Heart left ventricle (tissue), 16 donors: ENCODE results near the gene HELB. TPM values are rescaled to one million over a fixed set of nuclear protein-coding genes. Genes with fewer than 3 reads are reported as not detected.

Experiments
- ATAC-seq, 4 donors: fragments of 200-7000 bp; cut with Tn5 transposase; one replicate each; pipeline ENCODE4 v1.9.1; 2020 to 2022; ENCODE audit warnings: moderate library complexity in 4 of 4, mild to moderate bottlenecking in 3 of 4, moderate number of reproducible peaks in 1 of 4
- DNase-seq, 5 donors: peaks; one replicate each; pipeline ENCODE4 v3.0.0-alpha.2; 2020
- H3K27ac ChIP-seq, 12 donors: fragments of 200-600 bp; sonication (generic) in 4 of 12; one replicate each; pipeline versions ENCODE4 v1.5.0 to v1.8.0; 2016 to 2022; ENCODE audit warnings: mild to moderate bottlenecking in 2 of 12
- H3K27me3 ChIP-seq, 9 donors: fragments of 200-600 bp; sonication (generic) in 2 of 9; one replicate each; pipeline versions ENCODE4 v1.5.1 to v1.8.0; 2016 to 2022; ENCODE audit warnings: mild to moderate bottlenecking in 3 of 9
- H3K36me3 ChIP-seq, 9 donors: fragments of 200-600 bp; sonication (generic) in 2 of 9; one replicate each; pipeline versions ENCODE4 v1.5.0 to v1.8.0; 2018 to 2022; ENCODE audit warnings: mild to moderate bottlenecking in 2 of 9
- H3K4me1 ChIP-seq, 12 donors: fragments of 200-600 bp; sonication (generic) in 4 of 12; one replicate each; pipeline versions ENCODE4 v1.5.0 to v1.8.0; 2016 to 2022; ENCODE audit warnings: mild to moderate bottlenecking in 3 of 12
- H3K4me3 ChIP-seq, 12 donors: fragments of 200-600 bp; sonication (generic) in 4 of 12; one replicate each; pipeline versions ENCODE4 v1.5.0 to v1.8.0; 2017 to 2022; ENCODE audit warnings: mild to moderate bottlenecking in 9 of 12, moderate library complexity in 4 of 12
- H3K9me3 ChIP-seq, 12 donors: fragments of 200-600 bp; sonication (generic) in 4 of 12; one replicate each; pipeline versions ENCODE4 v1.5.0 to v1.8.0; 2016 to 2022; ENCODE audit warnings: mild to moderate bottlenecking in 1 of 12
- CTCF ChIP-seq, 12 donors: fragments of 200-600 bp; sonication (generic) in 4 of 12; IDR thresholded peaks; one replicate each; pipeline versions ENCODE4 v1.5.0 to v1.8.0; 2018 to 2022; ENCODE audit warnings: antibody characterized with exemption in 12 of 12, mild to moderate bottlenecking in 5 of 12
- POLR2A ChIP-seq, 2 donors: fragments of 450-650 bp; IDR thresholded peaks; one replicate each; pipeline ENCODE4 v1.6.1; 2017; ENCODE audit warnings: antibody characterized with exemption in 2 of 2, mild to moderate bottlenecking in 2 of 2, moderate library complexity in 2 of 2
- WGBS, 4 donors: extraction: QIAGEN DNeasy Blood & Tissue Kit in 2 of 4; methylation state at CpG; one replicate each; pipeline versions ENCODE4 v1.1.5 to v1.1.7; 2013 to 2018; 5-methylcytosine and 5-hydroxymethylcytosine counted together
- intact Hi-C, 10 donors: fragments of 100-400 bp; cut with DNase I; formaldehyde crosslinking; loops; one replicate each; pipeline versions ENCODE4 v1.11.1 to v1.14.2; 2022
- long read RNA-seq, 3 donors: library from polyadenylated mRNA; unstranded; transcript quantifications; one replicate each; pipeline ENCODE4 v2.0.0, GENCODE V29; 2020 to 2021
- polyA plus RNA-seq, 2 donors: library from polyadenylated mRNA; stranded (reverse); fragments of 200-250 nt; gene quantifications; one replicate each; pipeline ENCODE4 v1.2.3, GENCODE V29; 2013
- total RNA-seq, 9 donors: library from RNA; depleted of rRNA in 2 of 9; stranded (reverse); fragments of >200 nt in 2 of 9; fragmentation: NEBNext Ultra II Directional in 3 of 9; extraction: Animal tissue kit (Norgen Biotek cat#: 25700) in 3 of 9; gene quantifications; one replicate each; pipeline versions ENCODE4 v1.1.0 to v1.2.4, GENCODE V29; 2016 to 2023
- donor health status: ischemic (EF 13 %, LVEDD 7.1; RV severe dilation, severe dysfunction).
- donor health status: healthy with polysubstance abuse.
- donor health status: DM: no; HTN: yes; CAD: no.
- donor health status: DM: no; HTN: no; CAD: no.
- donor health status: ischemic (EF 25% LVEDD 6.9; RV normal size, moderate dysfunction).
- donor health status: ischemic (EF 25% LVEDD 5.7; RV mildly dilated, moderate dysfunction).
- donor health status: healthy.
- donor health status: DM: yes; HTN: yes; CAD: no.
- donor health status: ischemic (EF 35%, LVEDD 5.7; RV mildly dilated, moderate dysfunction).
- donor health status: nonischemic (EF 11% LVEDD 7.7; RV severe dilation, severe dysfunction).
- donor health status: DM: yes; HTN: yes; CAD: no.
- donor health status: PGD.
- donor health status: ischemic (EF 29% LVEDD 5.4; RV normal size, mild dysfunction).
- donor health status: nonischemic (EF 23%, LVEDD 6.1; RV moderate dilation, normal function).

The HELB gene
- total RNA-seq (1 to 10 TPM in 5 of 9 donors, under 1 TPM in 4; 0.32 to 4.3 (median 1.1) TPM), polyA plus RNA-seq (under 1 TPM; 0.35 to 0.38 TPM)
- long read RNA-seq, donor 1, partial matches to known transcripts, result 0 of 1 reads
- long read RNA-seq, donor 1, other reads (novel, unspliced or antisense), result 0 of 1 reads
- long read RNA-seq, donor 2, full-length matches to known transcripts, result 2 of 6 reads
- long read RNA-seq, donor 2, partial matches to known transcripts, result 3 of 6 reads
- long read RNA-seq, donor 2, other reads (novel, unspliced or antisense), result 1 of 6 reads
- long read RNA-seq, donor 3, result 0 reads

DNA sequence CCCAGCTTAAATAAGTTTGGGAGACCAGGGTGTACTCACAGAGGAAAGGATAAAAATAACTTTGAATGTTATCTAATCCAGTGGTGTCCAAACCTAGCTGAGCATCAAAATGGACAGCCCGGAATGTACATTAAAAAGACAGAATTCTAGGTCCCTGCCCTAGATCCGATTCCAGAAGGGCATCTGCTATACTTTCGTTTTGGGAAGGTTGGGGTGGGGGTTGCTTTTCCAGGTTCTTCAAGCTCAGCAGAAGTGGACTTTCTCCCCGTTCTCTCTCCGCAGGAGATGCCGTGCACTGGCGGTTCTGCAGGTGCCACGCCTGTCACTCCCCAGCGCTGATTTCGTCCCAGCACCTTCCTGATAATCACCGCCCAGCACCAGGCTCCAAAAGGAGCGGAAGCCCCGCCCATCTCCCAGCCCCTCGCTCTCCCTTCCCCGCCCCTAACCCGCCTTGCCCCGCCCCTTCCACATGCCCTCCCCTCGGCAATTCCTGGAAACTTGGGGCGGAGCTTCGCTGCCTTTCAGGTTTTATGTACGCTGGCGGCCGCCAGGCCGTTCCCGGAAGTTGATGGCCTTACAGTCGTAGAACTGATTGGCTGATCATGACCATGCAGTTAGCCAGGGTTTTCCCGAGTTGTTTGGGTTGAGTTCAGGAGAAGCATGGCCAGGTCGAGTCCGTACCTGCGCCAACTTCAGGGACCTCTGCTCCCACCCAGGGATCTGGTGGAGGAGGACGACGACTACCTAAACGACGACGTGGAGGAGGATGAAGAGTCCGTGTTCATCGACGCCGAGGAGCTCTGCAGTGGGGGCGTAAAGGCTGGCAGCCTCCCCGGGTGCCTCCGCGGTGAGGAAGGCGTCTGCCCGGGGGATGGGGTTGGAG, at the start of gene HELB:
TSS of gene HELB (plus strand) at position 550 of the 883 bp plus-strand sequence. CDS start at position 661, 111 bp downstream.
- WGBS, 4 donors, result 0% methylated on average over 40 to 45 of the region's 45 CpGs
- peak; percentile 97 to 99 (median 98) for DNase-seq
- H3K9me3 ChIP-seq, result no peaks in the 10 kb centered on the region
- intact Hi-C loops, result loop anchor here in 6 of 10 donors (2.0 to 10.0 kb wide), 5 partner anchors 133 to 170 kb away; partner anchors contain the start of genes TMBIM4 (in 4 of the 6) and LLPH (in 1 of the 6)
- H3K4me1 ChIP-seq, result peaks cover 0 to 26% (median 10%) of the 10 kb centered on the region in 12 donors
- no peaks in the 10 kb centered on the region for H3K27me3 ChIP-seq
- TF ChIP-seq CTCF (IDR thresholded peaks at IDR 0.05), result no peak
- TF ChIP-seq POLR2A (IDR thresholded peaks at IDR 0.05), result peak in 1 of 2 donors; percentile 40
- ATAC-seq, result peak; percentile 99 to 100 (median 100)
- H3K36me3 ChIP-seq, result peaks cover 0 to 16% (median 0%) of the 10 kb centered on the region in 9 donors
- H3K27ac ChIP-seq, result peak within 1 kb of the TSS in 11 of 12 donors; percentile 47 to 93 (median 80)
- peak within 1 kb of the TSS; percentile 46 to 80 (median 72) for H3K4me3 ChIP-seq

DNA sequence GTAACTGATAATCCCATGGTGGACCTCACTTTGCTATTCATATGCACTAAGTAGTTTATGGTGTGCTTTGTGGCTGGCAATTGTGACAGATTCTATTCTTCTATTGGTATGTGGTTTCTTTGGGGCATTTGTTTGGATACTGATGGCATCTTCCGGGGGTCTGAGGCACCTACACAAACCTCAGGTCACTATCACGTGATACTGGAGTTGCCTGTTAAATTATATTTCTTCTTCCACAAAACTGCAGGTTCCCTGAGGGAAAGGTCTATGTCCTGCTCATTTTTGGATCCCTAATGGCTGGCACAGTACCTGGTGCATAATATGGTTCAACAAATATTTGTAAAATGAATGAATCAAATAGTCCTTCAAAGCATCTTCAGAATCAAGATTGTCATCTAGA, 49.5 kb upstream of the HELB start:
- Histone ChIP-seq H3K9me3 (no peaks in the 10 kb centered on the region), H3K36me3 (peaks cover 0 to 36% (median 19%) of the 10 kb centered on the region in 9 donors), H3K4me3 (no peak overlapping the region), H3K27ac (no peak overlapping the region), H3K27me3 (no peaks in the 10 kb centered on the region), H3K4me1 (no peaks in the 10 kb centered on the region)
- ATAC-seq (no peak), DNase-seq (no peak)
- intact Hi-C loops, result no loop called here
- TF ChIP-seq POLR2A (IDR thresholded peaks at IDR 0.05) (no peak), CTCF (IDR thresholded peaks at IDR 0.05) (no peak)
- WGBS, 4 donors, result 88 to 94% (median 93%) methylated on average over 2 of the region's 2 CpGs

- Histone ChIP-seq H3K4me3 (no peak overlapping the region), H3K9me3 (no peaks in the 10 kb centered on the region), H3K27ac (no peak overlapping the region), H3K27me3 (no peaks in the 10 kb centered on the region), H3K36me3 (peaks cover 0 to 6% (median 0%) of the 10 kb centered on the region in 9 donors), H3K4me1 (no peaks in the 10 kb centered on the region)
- TF ChIP-seq CTCF (IDR thresholded peaks at IDR 0.05), result no peak
- TF ChIP-seq POLR2A (IDR thresholded peaks at IDR 0.05), result no peak
- intact Hi-C loops, result no loop called here
- ATAC-seq (no peak), DNase-seq (no peak)
Measured at GRCh38 chr12:66255737-66256136, 46.6 kb upstream of the HELB start.

DNA sequence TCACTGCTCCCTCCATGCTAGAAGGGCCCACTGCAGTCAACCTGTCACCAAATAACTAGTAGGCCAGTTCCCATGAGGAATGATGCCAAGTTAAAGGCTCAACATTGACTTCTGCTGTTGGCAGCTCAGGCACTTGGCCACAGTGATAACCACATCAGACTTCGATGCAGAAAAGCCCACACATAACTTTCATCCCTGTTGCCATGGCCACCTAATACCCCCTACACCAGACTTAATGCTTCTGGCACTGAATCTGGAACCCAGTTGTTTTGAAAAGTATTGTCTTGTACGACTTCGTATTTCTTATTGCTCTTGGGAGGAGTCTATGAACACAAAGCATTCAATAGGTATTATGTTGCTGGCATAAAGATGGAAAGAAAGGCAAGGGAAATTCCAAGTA, 44.3 kb upstream of the HELB start:
- H3K9me3 ChIP-seq, result no peaks in the 10 kb centered on the region
- 59 to 73% (median 65%) methylated on average over 3 of the region's 3 CpGs for WGBS, 4 donors
- H3K27me3 ChIP-seq, result no peaks in the 10 kb centered on the region
- intact Hi-C loops, result no loop called here
- H3K4me1 ChIP-seq, result no peaks in the 10 kb centered on the region
- ATAC-seq (no peak), DNase-seq (no peak)
- no peaks in the 10 kb centered on the region for H3K36me3 ChIP-seq
- TF ChIP-seq POLR2A (IDR thresholded peaks at IDR 0.05), result no peak
- TF ChIP-seq CTCF (IDR thresholded peaks at IDR 0.05), result no peak
- no peak overlapping the region for H3K4me3 ChIP-seq
- H3K27ac ChIP-seq, result no peak overlapping the region
